Measurements from ENCODE around the gene SOX2. TPM values are rescaled to one million over a fixed set of nuclear protein-coding genes. Genes with fewer than 3 reads are reported as not detected.

The SOX2 gene
- total RNA-seq, 1 experiment from 2014 or later = not detected

- H3K4me2 ChIP-seq (ENCODE audit: low read length) = no peak overlapping the region
- H3K4me3 ChIP-seq (ENCODE audit: low read length) = no peak overlapping the region
- ChIA-PET POLR2A (ENCODE audit: unreplicated experiment) (no interaction called here), CTCF (no interaction called here)
- H2AFZ ChIP-seq (ENCODE audit: low read length) = no peak overlapping the region
- ATAC-seq = no peak
- no peaks in the 10 kb centered on the region for H3K9me2 ChIP-seq (replicated peaks; ENCODE audit: low read length)
- no peaks in the 10 kb centered on the region for H3K36me3 ChIP-seq (ENCODE audit: low read depth, low read length)
- H3K27ac ChIP-seq (ENCODE audit: low read length) = no peak overlapping the region
- peaks cover 83% of the 10 kb centered on the region for H3K27me3 ChIP-seq (ENCODE audit: low read length)
- H3K4me1 ChIP-seq (ENCODE audit: insufficient read depth, low read length) = no peaks in the 10 kb centered on the region
- BruUV-seq (replicated peaks) = no TSS peak
- TF ChIP-seq EZH2 (IDR thresholded peaks at IDR 0.05; ENCODE audit: low read length, unreplicated experiment) (no peak), EZH2phosphoT487 (IDR thresholded peaks at IDR 0.05; ENCODE audit: borderline replicate concordance, low read length) (no peak)
- TF ChIP-seq, protein P1, sequence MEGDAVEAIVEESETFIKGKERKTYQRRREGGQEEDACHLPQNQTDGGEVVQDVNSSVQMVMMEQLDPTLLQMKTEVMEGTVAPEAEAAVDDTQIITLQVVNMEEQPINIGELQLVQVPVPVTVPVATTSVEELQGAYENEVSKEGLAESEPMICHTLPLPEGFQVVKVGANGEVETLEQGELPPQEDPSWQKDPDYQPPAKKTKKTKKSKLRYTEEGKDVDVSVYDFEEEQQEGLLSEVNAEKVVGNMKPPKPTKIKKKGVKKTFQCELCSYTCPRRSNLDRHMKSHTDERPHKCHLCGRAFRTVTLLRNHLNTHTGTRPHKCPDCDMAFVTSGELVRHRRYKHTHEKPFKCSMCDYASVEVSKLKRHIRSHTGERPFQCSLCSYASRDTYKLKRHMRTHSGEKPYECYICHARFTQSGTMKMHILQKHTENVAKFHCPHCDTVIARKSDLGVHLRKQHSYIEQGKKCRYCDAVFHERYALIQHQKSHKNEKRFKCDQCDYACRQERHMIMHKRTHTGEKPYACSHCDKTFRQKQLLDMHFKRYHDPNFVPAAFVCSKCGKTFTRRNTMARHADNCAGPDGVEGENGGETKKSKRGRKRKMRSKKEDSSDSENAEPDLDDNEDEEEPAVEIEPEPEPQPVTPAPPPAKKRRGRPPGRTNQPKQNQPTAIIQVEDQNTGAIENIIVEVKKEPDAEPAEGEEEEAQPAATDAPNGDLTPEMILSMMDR (conservative IDR thresholded peaks at IDR 0.05; ENCODE audit: low read depth, low read length) = no peak
- no peaks in the 10 kb centered on the region for H3K79me2 ChIP-seq (ENCODE audit: low read length)
- H3K9ac ChIP-seq (ENCODE audit: low read length) = no peak overlapping the region
- no peaks in the 10 kb centered on the region for H3K9me3 ChIP-seq (ENCODE audit: low read length)
- no peaks in the 10 kb centered on the region for H3F3A ChIP-seq (ENCODE audit: low read length, unreplicated experiment)
- no peak for DNase-seq
- H4K20me1 ChIP-seq (ENCODE audit: low read length) = no peaks in the 10 kb centered on the region
- intact Hi-C loops (cut with micrococcal nuclease) = no loop called here
These were observed 44.2 kb downstream of the SOX2 start for GRCh38 chr3:181755959-181756358.

- TF ChIP-seq EZH2 (IDR thresholded peaks at IDR 0.05; ENCODE audit: low read length, unreplicated experiment) (no peak), EZH2phosphoT487 (IDR thresholded peaks at IDR 0.05; ENCODE audit: borderline replicate concordance, low read length) (no peak)
- TF ChIP-seq, protein P1 (conservative IDR thresholded peaks at IDR 0.05; ENCODE audit: low read depth, low read length) = no peak
- H3K9ac ChIP-seq (ENCODE audit: low read length) = no peak overlapping the region
- ATAC-seq = no peak
- intact Hi-C loops (cut with micrococcal nuclease) = no loop called here
- no peaks in the 10 kb centered on the region for H3K9me2 ChIP-seq (replicated peaks; ENCODE audit: low read length)
- H3F3A ChIP-seq (ENCODE audit: low read length, unreplicated experiment) = no peaks in the 10 kb centered on the region
- ChIA-PET POLR2A (ENCODE audit: unreplicated experiment) (no interaction called here), CTCF (no interaction called here)
- no peak overlapping the region for H3K4me3 ChIP-seq (ENCODE audit: low read length)
- no peaks in the 10 kb centered on the region for H3K4me1 ChIP-seq (ENCODE audit: insufficient read depth, low read length)
- no TSS peak for BruUV-seq (replicated peaks)
- H3K27me3 ChIP-seq (ENCODE audit: low read length) = peaks cover 76% of the 10 kb centered on the region
- no peaks in the 10 kb centered on the region for H4K20me1 ChIP-seq (ENCODE audit: low read length)
- H3K27ac ChIP-seq (ENCODE audit: low read length) = no peak overlapping the region
- H3K36me3 ChIP-seq (ENCODE audit: low read depth, low read length) = no peaks in the 10 kb centered on the region
- no peaks in the 10 kb centered on the region for H3K79me2 ChIP-seq (ENCODE audit: low read length)
- H3K9me3 ChIP-seq (ENCODE audit: low read length) = no peaks in the 10 kb centered on the region
- no peak overlapping the region for H2AFZ ChIP-seq (ENCODE audit: low read length)
- no peak overlapping the region for H3K4me2 ChIP-seq (ENCODE audit: low read length)
- DNase-seq = no peak
These were observed 45.0 kb downstream of the SOX2 start for GRCh38 chr3:181756645-181757297.

GRCh38 chr3:181757694-181758306, 46.1 kb downstream of the SOX2 start:
- TF ChIP-seq EZH2phosphoT487 (IDR thresholded peaks at IDR 0.05; ENCODE audit: borderline replicate concordance, low read length) = no peak
- Histone ChIP-seq H3K9me2 (replicated peaks; ENCODE audit: low read length) (no peaks in the 10 kb centered on the region), H3K4me1 (ENCODE audit: insufficient read depth, low read length) (no peaks in the 10 kb centered on the region), H3F3A (ENCODE audit: low read length, unreplicated experiment) (no peaks in the 10 kb centered on the region), H3K27me3 (ENCODE audit: low read length) (peaks cover 67% of the 10 kb centered on the region), H3K27ac (ENCODE audit: low read length) (no peak overlapping the region), H3K4me3 (ENCODE audit: low read length) (no peak overlapping the region), H3K9ac (ENCODE audit: low read length) (no peak overlapping the region), H3K79me2 (ENCODE audit: low read length) (no peaks in the 10 kb centered on the region), H3K9me3 (ENCODE audit: low read length) (no peaks in the 10 kb centered on the region), H4K20me1 (ENCODE audit: low read length) (no peaks in the 10 kb centered on the region), H2AFZ (ENCODE audit: low read length) (no peak overlapping the region), H3K4me2 (ENCODE audit: low read length) (no peak overlapping the region), H3K36me3 (ENCODE audit: low read depth, low read length) (no peaks in the 10 kb centered on the region)
- ATAC-seq (no peak), DNase-seq (no peak)
- no TSS peak for BruUV-seq (replicated peaks)
- POLR2A ChIA-PET (ENCODE audit: unreplicated experiment) = no interaction called here
- intact Hi-C loops (cut with micrococcal nuclease) = no loop called here
- CTCF ChIA-PET = no interaction called here

Measured in PC-3 (cell line).